Sigmoid colon (tissue), 7 donors: Measurements from ENCODE around the gene GBF1. TPM values are rescaled to one million over a fixed set of nuclear protein-coding genes. Genes with fewer than 3 reads are reported as not detected.

Experiments
- DNase-seq: peaks from one replicate; pipeline ENCODE4 v3.0.0-alpha.2; 2019
- H3K27ac ChIP-seq, 4 donors: fragments of 200-600 bp; sonication (generic); one replicate each; pipeline ENCODE4 v1.5.1; 2016 to 2019; ENCODE audit warnings: mild to moderate bottlenecking in 1 of 4
- H3K27me3 ChIP-seq, 3 donors: fragments of 200-600 bp; sonication (generic); one replicate each; pipeline ENCODE4 v1.5.1; 2019; ENCODE audit warnings: mild to moderate bottlenecking in 1 of 3
- H3K36me3 ChIP-seq, 4 donors: fragments of 200-600 bp; sonication (generic); one replicate each; pipeline ENCODE4 v1.5.1; 2016 to 2019
- H3K4me1 ChIP-seq, 4 donors: fragments of 200-600 bp; sonication (generic); one replicate each; pipeline ENCODE4 v1.5.1; 2017 to 2019
- H3K4me3 ChIP-seq, 4 donors: fragments of 200-600 bp; sonication (generic); one replicate each; pipeline ENCODE4 v1.5.1; 2017 to 2019; ENCODE audit warnings: mild to moderate bottlenecking in 2 of 4, moderate library complexity in 1 of 4
- H3K9me3 ChIP-seq, 4 donors: fragments of 200-600 bp in 3 of 4; sonication (generic) in 3 of 4; one replicate each; pipeline versions ENCODE4 v1.5.1 to v1.6.1; 2013 to 2019
- CTCF ChIP-seq, 4 experiments: fragments of 450-650 bp in 3 of 4; fragments of 200-600 bp in 1 of 4; IDR thresholded peaks; one replicate each; pipeline ENCODE4 v1.5.1; 2016 to 2019; ENCODE audit warnings: antibody characterized with exemption in 4 of 4, mild to moderate bottlenecking in 3 of 4, moderate library complexity in 2 of 4
- EP300 ChIP-seq, 4 donors: sonication (generic); formaldehyde crosslinking; IDR thresholded peaks; one replicate each; pipeline ENCODE4 v1.6.1; 2017; ENCODE audit warnings: antibody characterized with exemption in 4 of 4
- POLR2A ChIP-seq, 2 donors: fragments of 450-650 bp; IDR thresholded peaks; one replicate each; pipeline ENCODE4 v1.6.1; 2016; ENCODE audit warnings: antibody characterized with exemption in 2 of 2, mild to moderate bottlenecking in 2 of 2, moderate library complexity in 2 of 2
- POLR2AphosphoS5 ChIP-seq, 4 donors: sonication (generic); formaldehyde crosslinking; IDR thresholded peaks; one replicate each; pipeline ENCODE4 v1.6.1; 2017; ENCODE audit warnings: antibody characterized with exemption in 4 of 4
- WGBS, 2 donors: extraction: QIAGEN DNeasy Blood & Tissue Kit; methylation state at CpG; one replicate each; pipeline ENCODE4 v1.1.7; 2013; 5-methylcytosine and 5-hydroxymethylcytosine counted together
- intact Hi-C: fragments of 100-400 bp; cut with DNase I; formaldehyde crosslinking; loops from one replicate; pipeline ENCODE4 v1.15.1; 2023
- polyA plus RNA-seq, 3 donors: library from polyadenylated mRNA; stranded (reverse); fragments of 200-250 nt; gene quantifications; one replicate each; pipeline ENCODE4 v1.2.3, GENCODE V29; 2013
- total RNA-seq, 4 donors: library from RNA; depleted of rRNA; stranded (reverse); fragments of >200 nt; gene quantifications; one replicate each; pipeline ENCODE4 v1.1.0, GENCODE V29; 2016
- donor health status: healthy with polysubstance abuse.
- donor health status: Bipolar disorder and iron deficiency.
- donor health status: healthy.

The GBF1 gene
- total RNA-seq (10 to 100 TPM; 18.1 to 38.2 (median 21.4) TPM), polyA plus RNA-seq (10 to 100 TPM in 2 of 3 donors, 1 to 10 TPM in 1; 8.4 to 28.7 (median 14.8) TPM)

- H3K36me3 ChIP-seq = no peaks in the 10 kb centered on the region
- H3K4me3 ChIP-seq = peak within 1 kb of the TSS; percentile 77 to 83 (median 77)
- DNase-seq = peak; percentile 97
- intact Hi-C loops = no loop called here
- H3K27ac ChIP-seq = peak within 1 kb of the TSS; percentile 89 to 91 (median 90)
- peaks cover 0 to 63% (median 53%) of the 10 kb centered on the region in 4 donors for H3K4me1 ChIP-seq
- no peaks in the 10 kb centered on the region for H3K9me3 ChIP-seq
- TF ChIP-seq POLR2AphosphoS5 (IDR thresholded peaks at IDR 0.05) = peak; percentile 96 to 99 (median 98)
- peak; percentile 97 to 98 for TF ChIP-seq POLR2A (IDR thresholded peaks at IDR 0.05)
- no peak for TF ChIP-seq EP300 (IDR thresholded peaks at IDR 0.05)
- 0% methylated on average over 47 of the region's 47 CpGs for WGBS, 2 donors
- H3K27me3 ChIP-seq = no peaks in the 10 kb centered on the region
These were observed at the start of gene GBF1 for GRCh38 chr10:102245082-102245931. Gene GBF1 (plus strand): TSS chr10:102245532. CDS start chr10:102258939, 13,407 bp downstream.

- Histone ChIP-seq H3K4me3 (no peak overlapping the region), H3K27ac (no peak overlapping the region), H3K27me3 (peaks cover 0 to 4% (median 0%) of the 10 kb centered on the region in 3 donors), H3K36me3 (no peaks in the 10 kb centered on the region), H3K4me1 (no peaks in the 10 kb centered on the region), H3K9me3 (no peaks in the 10 kb centered on the region)
- intact Hi-C loops = no loop called here
- TF ChIP-seq POLR2AphosphoS5 (IDR thresholded peaks at IDR 0.05) = no peak
- TF ChIP-seq EP300 (IDR thresholded peaks at IDR 0.05) = no peak
- TF ChIP-seq POLR2A (IDR thresholded peaks at IDR 0.05) = no peak
- TF ChIP-seq CTCF (IDR thresholded peaks at IDR 0.05) = no peak
- 75 to 90% methylated on average over 2 of the region's 2 CpGs for WGBS, 2 donors
- DNase-seq = no peak
These were observed 48.4 kb upstream of the GBF1 start for GRCh38 chr10:102196893-102197292.

DNA sequence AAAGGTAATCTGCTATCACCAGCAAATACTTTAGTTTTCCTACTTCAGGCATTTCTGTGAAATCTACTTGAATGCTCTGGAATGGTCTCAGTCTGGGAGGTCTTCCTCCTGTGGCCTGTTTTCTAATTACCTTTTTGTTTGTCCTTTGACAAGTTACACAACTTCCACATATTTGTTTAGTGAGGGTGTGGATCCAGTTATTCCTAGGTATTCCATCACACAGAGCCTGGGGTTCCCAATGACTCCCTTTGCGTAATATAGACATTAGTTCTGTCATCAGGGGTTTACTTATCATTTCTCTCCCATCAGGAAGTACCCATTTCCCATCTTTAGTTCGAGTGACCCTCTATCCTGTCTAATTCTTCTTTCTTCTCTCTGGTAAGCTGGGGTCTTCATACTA lies 47.3 kb upstream of the GBF1 start:
- Histone ChIP-seq H3K4me3 (no peak overlapping the region), H3K27ac (no peak overlapping the region), H3K36me3 (no peaks in the 10 kb centered on the region), H3K9me3 (no peaks in the 10 kb centered on the region), H3K4me1 (no peaks in the 10 kb centered on the region), H3K27me3 (peaks cover 0 to 4% (median 0%) of the 10 kb centered on the region in 3 donors)
- WGBS, 2 donors = 36 to 62% methylated on average over 2 of the region's 2 CpGs
- intact Hi-C loops = no loop called here
- TF ChIP-seq CTCF (IDR thresholded peaks at IDR 0.05) = no peak
- no peak for TF ChIP-seq EP300 (IDR thresholded peaks at IDR 0.05)
- no peak for TF ChIP-seq POLR2A (IDR thresholded peaks at IDR 0.05)
- no peak for TF ChIP-seq POLR2AphosphoS5 (IDR thresholded peaks at IDR 0.05)
- no peak for DNase-seq

DNA sequence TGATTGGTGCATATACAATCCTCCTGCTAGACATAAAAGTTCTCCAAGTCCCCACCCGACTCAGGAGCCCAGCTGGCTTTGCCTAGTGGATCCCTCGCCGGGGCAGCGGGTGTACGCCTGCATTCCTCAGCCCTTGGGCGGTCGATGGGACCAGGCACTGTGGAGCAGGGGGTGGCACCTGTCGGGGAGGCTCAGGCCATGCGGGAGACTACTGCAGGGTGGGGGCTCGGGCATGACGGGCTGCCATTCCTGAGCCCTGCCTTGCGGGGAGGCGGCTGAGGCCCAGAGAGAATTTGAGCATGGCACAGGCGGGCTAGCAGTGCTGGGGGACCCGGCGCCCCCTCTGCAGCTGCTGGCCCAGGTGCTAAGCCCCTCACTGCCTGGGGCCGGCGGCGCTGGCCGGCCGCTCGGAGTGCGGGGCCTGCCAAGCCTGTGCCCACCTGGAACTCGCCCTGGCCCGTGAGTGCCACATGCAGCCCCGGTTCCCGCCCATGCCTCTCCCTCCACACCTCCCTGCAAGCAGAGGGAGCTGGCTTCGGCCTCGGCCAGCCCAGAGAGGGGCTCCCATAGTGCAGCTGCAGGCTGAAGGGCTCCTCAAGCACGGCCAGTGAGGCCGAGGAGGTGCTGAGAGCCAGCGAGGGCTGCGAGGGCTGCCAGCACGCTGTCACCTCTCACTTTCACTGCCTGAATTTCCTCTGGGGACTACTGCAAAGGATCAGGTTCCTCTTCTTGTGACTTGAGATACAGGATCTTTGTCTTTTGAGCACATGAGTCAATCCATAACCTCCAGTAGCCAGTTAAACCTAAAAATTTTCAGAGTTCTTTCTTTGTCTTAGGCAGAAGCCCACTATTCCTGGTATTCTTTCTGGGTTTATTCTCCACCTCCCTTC lies 44.3 kb upstream of the GBF1 start:
- 90 to 95% methylated on average over 34 of the region's 34 CpGs for WGBS, 2 donors
- Histone ChIP-seq H3K27ac (no peak overlapping the region), H3K36me3 (no peaks in the 10 kb centered on the region), H3K4me3 (no peak overlapping the region), H3K9me3 (peaks cover 0 to 10% (median 0%) of the 10 kb centered on the region in 4 donors), H3K27me3 (peaks cover 0 to 4% (median 0%) of the 10 kb centered on the region in 3 donors), H3K4me1 (no peaks in the 10 kb centered on the region)
- intact Hi-C loops = no loop called here
- no peak for DNase-seq
- TF ChIP-seq EP300 (IDR thresholded peaks at IDR 0.05) (no peak), CTCF (IDR thresholded peaks at IDR 0.05) (no peak), POLR2A (IDR thresholded peaks at IDR 0.05) (no peak), POLR2AphosphoS5 (IDR thresholded peaks at IDR 0.05) (no peak)
